HepG2 (cell line): Measurements from ENCODE around the gene TCTA. TPM values are rescaled to one million over a fixed set of nuclear protein-coding genes. Genes with fewer than 3 reads are reported as not detected.
A peak's percentile ranks its signal among the peaks of the same experiment; 100 is the strongest.

Experiments
- DNMT3B ChIP-seq: conservative IDR thresholded peaks from 2 replicates; pipeline ENCODE4 v1.6.1; 2016; ENCODE audit warnings: missing biosample characterization, control low read depth
- GABPB1 ChIP-seq: IDR thresholded peaks from 2 replicates; pipeline ENCODE4 v1.6.1; 2016; ENCODE audit warnings: mild to moderate bottlenecking, missing genetic modification reagents, moderate library complexity, missing compliant biosample characterization
- JDP2 ChIP-seq: sonication (generic); formaldehyde crosslinking; IDR thresholded peaks from 2 replicates; pipeline ENCODE4 v1.8.1; 2022; ENCODE audit warnings: missing genetic modification reagents, borderline replicate concordance
- KDM5B ChIP-seq: sonication (generic); formaldehyde crosslinking; IDR thresholded peaks from 2 replicates; pipeline ENCODE4 v1.4.0; 2020; ENCODE audit warnings: missing genetic modification reagents, mild to moderate bottlenecking, borderline replicate concordance
- KLF13 ChIP-seq: sonication (generic); formaldehyde crosslinking; IDR thresholded peaks from 2 replicates; pipeline ENCODE4 v1.4.0; 2020; ENCODE audit warnings: mild to moderate bottlenecking, missing genetic modification reagents
- MEIS2 ChIP-seq: sonication (generic); formaldehyde crosslinking; IDR thresholded peaks from 2 replicates; pipeline ENCODE4 v1.9.0; 2021; ENCODE audit warnings: mild to moderate bottlenecking, missing genetic modification reagents
- NR2F1 ChIP-seq, 2 experiments: fragments of 450-650 bp in 1 of 2; formaldehyde crosslinking in 1 of 2; IDR thresholded peaks; 2 replicates each; pipeline versions ENCODE4 v1.5.0 to v1.6.1; 2016 to 2020; ENCODE audit warnings: mild to moderate bottlenecking in 1 of 2, missing compliant biosample characterization in 1 of 2, missing genetic modification reagents in 1 of 2, moderate library complexity in 1 of 2
- RCOR2 ChIP-seq: IDR thresholded peaks from 2 replicates; pipeline ENCODE4 v1.6.1; 2016; ENCODE audit warnings: missing biosample characterization, missing genetic modification reagents
- ZNF607 ChIP-seq: sonication (generic); formaldehyde crosslinking; IDR thresholded peaks from 2 replicates; pipeline ENCODE4 v1.5.1; 2020; ENCODE audit warnings: missing genetic modification reagents, mild to moderate bottlenecking, borderline replicate concordance
- ZNF746 ChIP-seq: sonication (generic); formaldehyde crosslinking; IDR thresholded peaks from 2 replicates; pipeline ENCODE4 v1.8.0; 2022; ENCODE audit warnings: mild to moderate bottlenecking, missing genetic modification reagents
- ZNF777 ChIP-seq: sonication (generic); formaldehyde crosslinking; IDR thresholded peaks from 2 replicates; pipeline ENCODE4 v1.4.0; 2020; ENCODE audit warnings: missing genetic modification reagents
- ZSCAN21 ChIP-seq: sonication (generic); formaldehyde crosslinking; IDR thresholded peaks from 2 replicates; pipeline ENCODE4 v1.8.0; 2022; ENCODE audit warnings: mild to moderate bottlenecking, missing genetic modification reagents, moderate library complexity, borderline replicate concordance
- polyA plus RNA-seq, 8 experiments: library from polyadenylated mRNA; depleted of rRNA in 3 of 8; stranded (reverse) in 7 of 8; unstranded in 1 of 8; fragments of >200 nt; fragmentation: Illumina TruSeq in 4 of 8; extraction: Trizol in 4 of 8; gene quantifications; 2 replicates each; pipeline versions ENCODE4 v1.2.1 to v1.2.3, GENCODE V29; 2011 to 2016; ENCODE audit warnings: low read depth in 4 of 8, missing spikeins in 1 of 8, mixed read lengths in 1 of 8; ENCODE audit not compliant: insufficient read depth in 1 of 8
- total RNA-seq, 5 experiments: library from RNA; depleted of rRNA; stranded (reverse); fragments of >200 nt; fragmentation: Illumina TruSeq; extraction: Trizol; gene quantifications; 2 replicates each; pipeline ENCODE4 v1.2.3, GENCODE V29; 2016; ENCODE audit warnings: low read depth in 1 of 5
- TF ChIP-seq, protein P1 (sequence below): IDR thresholded peaks from 2 replicates; pipeline ENCODE4 v1.6.1; 2018; ENCODE audit warnings: missing genetic modification reagents
- TF ChIP-seq, protein P2 (sequence below), 2 experiments: sonication (generic) in 1 of 2; formaldehyde crosslinking in 1 of 2; IDR thresholded peaks; 2 replicates each; pipeline versions ENCODE4 v1.6.1 to v1.9.0; 2014 to 2022; ENCODE audit warnings: antibody characterized with exemption in 1 of 2, borderline replicate concordance in 1 of 2, inconsistent platforms in 1 of 2, low read depth in 1 of 2, missing genetic modification reagents in 1 of 2
- TF ChIP-seq, protein P3 (sequence below): sonication (generic); formaldehyde crosslinking; IDR thresholded peaks from 2 replicates; pipeline ENCODE4 v1.8.0; 2022; ENCODE audit warnings: low read depth, missing genetic modification reagents
- TF ChIP-seq, protein P4 (sequence below): sonication (generic); formaldehyde crosslinking; IDR thresholded peaks from 2 replicates; pipeline ENCODE4 v1.4.0; 2020; ENCODE audit warnings: missing genetic modification reagents

Gene TCTA
- total and polyA plus RNA-seq, 2 of the 13 experiments (the other 11 are each of a cell fraction or from before 2014, with no cell fraction given), result 8.3 to 13.2 TPM

DNA sequence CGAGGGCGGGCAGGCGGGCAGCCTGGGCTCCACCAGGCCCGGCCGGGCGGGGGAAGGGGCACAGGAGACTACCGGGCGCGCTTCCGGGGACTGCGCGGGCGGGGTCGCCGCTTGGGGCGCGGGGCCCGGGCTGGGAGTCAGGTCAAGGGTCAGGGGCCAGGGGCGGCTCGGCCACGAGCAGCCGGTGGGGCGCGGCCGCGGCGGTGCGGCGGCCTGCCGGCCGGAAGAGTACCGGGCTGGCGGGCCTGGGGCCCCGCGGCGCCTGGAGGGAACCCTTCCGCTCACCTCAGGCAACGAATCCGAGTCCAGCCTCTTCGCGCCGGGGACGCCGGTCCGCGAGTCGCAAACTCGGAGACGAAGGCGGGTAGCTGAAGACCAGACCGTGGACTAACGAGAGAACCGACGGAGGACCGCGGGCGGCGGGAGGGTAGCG is 672 bp upstream of the TCTA start (continued):
- no peak for TF ChIP-seq DNMT3B (CRISPR knock-in tag)
- TF ChIP-seq, protein P1, sequence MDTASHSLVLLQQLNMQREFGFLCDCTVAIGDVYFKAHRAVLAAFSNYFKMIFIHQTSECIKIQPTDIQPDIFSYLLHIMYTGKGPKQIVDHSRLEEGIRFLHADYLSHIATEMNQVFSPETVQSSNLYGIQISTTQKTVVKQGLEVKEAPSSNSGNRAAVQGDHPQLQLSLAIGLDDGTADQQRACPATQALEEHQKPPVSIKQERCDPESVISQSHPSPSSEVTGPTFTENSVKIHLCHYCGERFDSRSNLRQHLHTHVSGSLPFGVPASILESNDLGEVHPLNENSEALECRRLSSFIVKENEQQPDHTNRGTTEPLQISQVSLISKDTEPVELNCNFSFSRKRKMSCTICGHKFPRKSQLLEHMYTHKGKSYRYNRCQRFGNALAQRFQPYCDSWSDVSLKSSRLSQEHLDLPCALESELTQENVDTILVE (CRISPR knock-in tag), result peak; percentile 77; the same call in 1 of the 2 replicates
- peak; percentile 73; the same call in 1 of the 2 replicates for TF ChIP-seq GABPB1 (CRISPR knock-in tag)
- TF ChIP-seq KLF13, result no peak
- TF ChIP-seq NR2F1 (CRISPR knock-in tag; IDR thresholded peaks at IDR 0.05), result peak in 1 of 2 experiments; percentile 89; a peak in 3 of 4 replicates
- TF ChIP-seq, protein P2, sequence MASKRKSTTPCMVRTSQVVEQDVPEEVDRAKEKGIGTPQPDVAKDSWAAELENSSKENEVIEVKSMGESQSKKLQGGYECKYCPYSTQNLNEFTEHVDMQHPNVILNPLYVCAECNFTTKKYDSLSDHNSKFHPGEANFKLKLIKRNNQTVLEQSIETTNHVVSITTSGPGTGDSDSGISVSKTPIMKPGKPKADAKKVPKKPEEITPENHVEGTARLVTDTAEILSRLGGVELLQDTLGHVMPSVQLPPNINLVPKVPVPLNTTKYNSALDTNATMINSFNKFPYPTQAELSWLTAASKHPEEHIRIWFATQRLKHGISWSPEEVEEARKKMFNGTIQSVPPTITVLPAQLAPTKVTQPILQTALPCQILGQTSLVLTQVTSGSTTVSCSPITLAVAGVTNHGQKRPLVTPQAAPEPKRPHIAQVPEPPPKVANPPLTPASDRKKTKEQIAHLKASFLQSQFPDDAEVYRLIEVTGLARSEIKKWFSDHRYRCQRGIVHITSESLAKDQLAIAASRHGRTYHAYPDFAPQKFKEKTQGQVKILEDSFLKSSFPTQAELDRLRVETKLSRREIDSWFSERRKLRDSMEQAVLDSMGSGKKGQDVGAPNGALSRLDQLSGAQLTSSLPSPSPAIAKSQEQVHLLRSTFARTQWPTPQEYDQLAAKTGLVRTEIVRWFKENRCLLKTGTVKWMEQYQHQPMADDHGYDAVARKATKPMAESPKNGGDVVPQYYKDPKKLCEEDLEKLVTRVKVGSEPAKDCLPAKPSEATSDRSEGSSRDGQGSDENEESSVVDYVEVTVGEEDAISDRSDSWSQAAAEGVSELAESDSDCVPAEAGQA (IDR thresholded peaks at IDR 0.05; ENCODE audit: low read depth), result no peak
- TF ChIP-seq, protein P2 (CRISPR knock-in tag; IDR thresholded peaks at IDR 0.05; ENCODE audit: borderline replicate concordance), result peak; percentile 43; the same call in 1 of the 2 replicates
- TF ChIP-seq JDP2 (CRISPR knock-in tag), result peak; percentile 57; the same call in 1 of the 2 replicates
- TF ChIP-seq ZNF607 (CRISPR knock-in tag), result peak; percentile 20; the same call in 1 of the 2 replicates
- peak; percentile 55; the same call in 1 of the 2 replicates for TF ChIP-seq ZSCAN21 (CRISPR knock-in tag)
- TF ChIP-seq ZNF777 (CRISPR knock-in tag), result 0 out of 2 replicates have a peak, but pooled peaks have one; percentile 45
- 0 out of 2 replicates have a peak, but pooled peaks have one; percentile 6 for TF ChIP-seq ZNF746 (CRISPR knock-in tag)
- TF ChIP-seq, protein P3, sequence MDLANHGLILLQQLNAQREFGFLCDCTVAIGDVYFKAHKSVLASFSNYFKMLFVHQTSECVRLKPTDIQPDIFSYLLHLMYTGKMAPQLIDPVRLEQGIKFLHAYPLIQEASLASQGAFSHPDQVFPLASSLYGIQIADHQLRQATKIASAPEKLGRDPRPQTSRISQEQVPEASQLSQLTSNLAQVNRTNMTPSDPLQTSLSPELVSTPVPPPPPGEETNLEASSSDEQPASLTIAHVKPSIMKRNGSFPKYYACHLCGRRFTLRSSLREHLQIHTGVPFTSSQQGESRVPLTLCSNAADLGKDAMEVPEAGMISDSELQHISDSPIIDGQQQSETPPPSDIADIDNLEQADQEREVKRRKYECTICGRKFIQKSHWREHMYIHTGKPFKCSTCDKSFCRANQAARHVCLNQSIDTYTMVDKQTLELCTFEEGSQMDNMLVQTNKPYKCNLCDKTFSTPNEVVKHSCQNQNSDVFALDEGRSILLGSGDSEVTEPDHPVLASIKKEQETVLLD (CRISPR knock-in tag), result peak; percentile 99
- peak; percentile 29; the same call in 1 of the 2 replicates for TF ChIP-seq MEIS2 (CRISPR knock-in tag)
- no peak for TF ChIP-seq RCOR2
- TF ChIP-seq, protein P4, sequence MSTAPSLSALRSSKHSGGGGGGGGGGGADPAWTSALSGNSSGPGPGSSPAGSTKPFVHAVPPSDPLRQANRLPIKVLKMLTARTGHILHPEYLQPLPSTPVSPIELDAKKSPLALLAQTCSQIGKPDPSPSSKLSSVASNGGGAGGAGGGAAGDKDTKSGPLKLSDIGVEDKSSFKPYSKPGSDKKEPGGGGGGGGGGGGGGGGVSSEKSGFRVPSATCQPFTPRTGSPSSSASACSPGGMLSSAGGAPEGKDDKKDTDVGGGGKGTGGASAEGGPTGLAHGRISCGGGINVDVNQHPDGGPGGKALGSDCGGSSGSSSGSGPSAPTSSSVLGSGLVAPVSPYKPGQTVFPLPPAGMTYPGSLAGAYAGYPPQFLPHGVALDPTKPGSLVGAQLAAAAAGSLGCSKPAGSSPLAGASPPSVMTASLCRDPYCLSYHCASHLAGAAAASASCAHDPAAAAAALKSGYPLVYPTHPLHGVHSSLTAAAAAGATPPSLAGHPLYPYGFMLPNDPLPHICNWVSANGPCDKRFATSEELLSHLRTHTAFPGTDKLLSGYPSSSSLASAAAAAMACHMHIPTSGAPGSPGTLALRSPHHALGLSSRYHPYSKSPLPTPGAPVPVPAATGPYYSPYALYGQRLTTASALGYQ (CRISPR knock-in tag), result peak; percentile 9; the same call in 1 of the 2 replicates
- TF ChIP-seq KDM5B, result 0 out of 2 replicates have a peak, but pooled peaks have one; percentile 53
